Fibroblast of lung (primary cell): ENCODE measurements around the gene IDH2.

ENCODE experiments used
- CTCF ChIP-seq, 2 donors: IDR thresholded peaks in 1 of 2; conservative IDR thresholded peaks in 1 of 2; 1 replicate in 1 of 2; 2 replicates in 1 of 2; pipeline ENCODE4 v1.5.1; 2011 to 2012; ENCODE audit warnings: low read length in 2 of 2, control low read depth in 1 of 2, inconsistent platforms in 1 of 2, low read depth in 1 of 2, mild to moderate bottlenecking in 1 of 2
- EZH2 ChIP-seq: IDR thresholded peaks from 2 replicates; pipeline ENCODE4 v1.5.1; 2012; ENCODE audit warnings: low read length, control low read depth, mild to moderate bottlenecking; ENCODE audit errors: missing control alignments

GRCh38 chr15:90101969-90102890, at the start of gene IDH2:
- TF ChIP-seq CTCF (conservative IDR thresholded peaks at IDR 0.05 in 1 of 2, IDR thresholded peaks at IDR 0.05 in 1 of 2; ENCODE audit: low read depth in 1 of 2, low read length in 2 of 2) (no peak), EZH2 (no peak)
